Tibial artery (tissue), 4 donors: ENCODE results near the gene F2.

Source experiments
- DNase-seq, 2 donors: peaks; one replicate each; pipeline ENCODE4 v3.0.0-alpha.2; 2019
- H3K27ac ChIP-seq, 2 donors: fragments of 200-600 bp; sonication (generic) in 1 of 2; 1 replicate in 1 of 2; 2 replicates in 1 of 2; pipeline ENCODE4 v1.5.1; 2018 to 2019; ENCODE audit warnings: mild to moderate bottlenecking in 1 of 2
- H3K27me3 ChIP-seq, 2 donors: fragments of 200-600 bp; sonication (generic) in 1 of 2; one replicate each; pipeline versions ENCODE4 v1.5.1 to v1.6.0; 2016 to 2019
- H3K36me3 ChIP-seq, 3 donors: fragments of 200-600 bp; sonication (generic) in 2 of 3; one replicate each; pipeline ENCODE4 v1.5.1; 2016 to 2019; ENCODE audit warnings: mild to moderate bottlenecking in 2 of 3
- H3K4me1 ChIP-seq, 4 donors: fragments of 200-600 bp; sonication (generic) in 2 of 4; 1 replicate in 3 of 4; 2 replicates in 1 of 4; pipeline ENCODE4 v1.5.1; 2016 to 2019
- H3K4me3 ChIP-seq, 2 donors: fragments of 200-600 bp; sonication (generic) in 1 of 2; 1 replicate in 1 of 2; 2 replicates in 1 of 2; pipeline ENCODE4 v1.5.1; 2018 to 2019; ENCODE audit warnings: mild to moderate bottlenecking in 2 of 2
- H3K9me3 ChIP-seq, 3 donors: fragments of 200-600 bp; sonication (generic) in 1 of 3; one replicate each; pipeline ENCODE4 v1.5.1; 2016 to 2019
- CTCF ChIP-seq, 2 experiments: fragments of 200-600 bp in 1 of 2; fragments of 450-650 bp in 1 of 2; IDR thresholded peaks; one replicate each; pipeline ENCODE4 v1.5.1; 2017 to 2019; ENCODE audit warnings: antibody characterized with exemption in 2 of 2, mild to moderate bottlenecking in 1 of 2, moderate library complexity in 1 of 2
- intact Hi-C: fragments of 100-400 bp; cut with DNase I; formaldehyde crosslinking; loops from one replicate; pipeline ENCODE4 v1.15.0; 2023; ENCODE audit warnings: low total_unique reads

F2 gene

GRCh38 chr11:46727952-46728658 lies 9.1 kb downstream of the F2 start:
- Histone ChIP-seq H3K4me1 (no peaks in the 10 kb centered on the region), H3K27ac (no peak overlapping the region), H3K4me3 (no peak overlapping the region), H3K36me3 (no peaks in the 10 kb centered on the region), H3K9me3 (no peaks in the 10 kb centered on the region), H3K27me3 (no peaks in the 10 kb centered on the region)
- DNase-seq: no peak
- no peak for TF ChIP-seq CTCF (IDR thresholded peaks at IDR 0.05)
- intact Hi-C loops: no loop called here

- Histone ChIP-seq H3K27ac (no peak overlapping the region), H3K27me3 (no peaks in the 10 kb centered on the region), H3K9me3 (no peaks in the 10 kb centered on the region), H3K4me3 (no peak overlapping the region), H3K4me1 (no peaks in the 10 kb centered on the region), H3K36me3 (no peaks in the 10 kb centered on the region)
- intact Hi-C loops: no loop called here
- no peak for TF ChIP-seq CTCF (IDR thresholded peaks at IDR 0.05)
- no peak for DNase-seq
Measured at GRCh38 chr11:46728659-46729040, 9.6 kb downstream of the F2 start.

- H3K27me3 ChIP-seq: no peaks in the 10 kb centered on the region
Measured at GRCh38 chr11:46729110-46730027, 10.4 kb downstream of the F2 start.

GRCh38 chr11:46731545-46731944 lies 12.5 kb downstream of the F2 start:
- Histone ChIP-seq H3K4me3 (no peak overlapping the region), H3K36me3 (no peaks in the 10 kb centered on the region), H3K27me3 (no peaks in the 10 kb centered on the region), H3K27ac (no peak overlapping the region), H3K4me1 (peaks cover 0 to 4% (median 0%) of the 10 kb centered on the region in 4 donors), H3K9me3 (no peaks in the 10 kb centered on the region)
- TF ChIP-seq CTCF (IDR thresholded peaks at IDR 0.05): no peak
- no peak for DNase-seq
- intact Hi-C loops: no loop called here

More at GRCh38 chr11:46729110-46730027, 10.4 kb downstream of the F2 start:
- no peak for TF ChIP-seq CTCF (IDR thresholded peaks at IDR 0.05)
- no peaks in the 10 kb centered on the region for H3K9me3 ChIP-seq
- intact Hi-C loops: no loop called here
- DNase-seq: no peak
- H3K36me3 ChIP-seq: no peaks in the 10 kb centered on the region
- H3K4me3 ChIP-seq: no peak overlapping the region
- no peaks in the 10 kb centered on the region for H3K4me1 ChIP-seq
- H3K27ac ChIP-seq: no peak overlapping the region

DNA sequence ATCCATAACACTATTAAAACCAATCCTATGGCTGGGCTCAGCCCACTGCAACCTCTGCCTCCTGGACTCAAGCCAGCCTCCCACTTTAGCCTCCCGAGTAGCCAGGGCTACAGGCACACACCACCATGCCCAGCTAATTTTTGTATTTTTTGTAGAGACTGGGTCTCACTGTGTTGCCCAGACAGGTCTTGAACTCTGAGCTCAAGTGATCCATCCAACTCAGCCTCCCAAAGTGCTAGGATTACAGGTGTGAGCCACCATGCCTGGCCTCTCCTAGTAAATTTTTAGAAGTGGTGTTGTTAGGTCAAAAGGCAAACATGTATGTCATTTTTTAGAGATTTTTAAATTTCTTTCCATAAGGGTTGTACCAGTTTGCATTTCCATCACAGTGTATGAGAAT lies 14.2 kb downstream of the F2 start:
- intact Hi-C loops: no loop called here
- no peak for DNase-seq
- H3K4me1 ChIP-seq: peaks cover 0 to 6% (median 0%) of the 10 kb centered on the region in 4 donors
- no peak overlapping the region for H3K4me3 ChIP-seq
- no peaks in the 10 kb centered on the region for H3K36me3 ChIP-seq
- no peaks in the 10 kb centered on the region for H3K9me3 ChIP-seq
- TF ChIP-seq CTCF (IDR thresholded peaks at IDR 0.05): no peak
- no peaks in the 10 kb centered on the region for H3K27me3 ChIP-seq
- no peak overlapping the region for H3K27ac ChIP-seq
